ENCODE measurements around the gene MRPL9.
"Not testable (repeated sequence)": the region's sequence is repeated elsewhere in the genome, so short reads cannot be mapped to it uniquely, and the experiment has no call there.

MRPL9 gene

DNA sequence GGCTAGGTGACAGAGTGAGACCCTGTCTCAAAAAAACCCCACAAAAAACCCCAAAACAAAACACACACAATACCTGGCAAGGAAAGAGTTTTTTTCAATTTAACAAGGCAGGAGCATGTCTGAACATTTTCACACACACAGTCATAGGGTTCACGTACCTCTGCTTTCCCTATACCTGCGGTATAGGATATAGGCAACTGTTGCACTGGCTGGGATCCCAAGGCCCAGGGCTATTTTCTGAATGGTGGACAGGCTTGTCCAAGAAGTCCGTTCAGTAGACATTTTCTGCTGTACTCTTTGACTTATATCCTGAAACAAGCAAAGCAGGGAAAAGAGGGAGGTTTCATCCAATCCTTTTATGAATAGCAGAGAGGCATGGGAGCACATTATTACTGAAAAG is 19.4 kb upstream of the MRPL9 start:
- DNase-seq: no peak

DNA sequence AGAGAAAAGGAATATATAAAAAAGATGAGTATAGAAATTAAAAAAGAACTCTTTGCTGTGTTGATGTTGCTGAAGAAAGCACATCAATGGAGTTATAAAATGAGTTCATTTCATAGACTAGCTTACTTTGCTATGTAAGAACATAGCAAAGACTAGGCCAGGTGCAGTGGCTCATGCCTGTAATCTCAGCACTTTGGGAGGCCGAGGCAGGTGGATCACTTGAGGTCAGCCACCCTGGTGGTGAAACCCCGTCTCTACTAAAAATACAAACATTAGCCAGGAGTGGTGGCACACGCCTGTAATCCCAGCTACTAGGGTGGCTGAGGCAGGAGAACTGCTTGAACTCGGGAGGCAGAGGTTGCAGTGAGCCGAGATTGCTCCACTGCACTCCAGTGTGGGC is 18.7 kb upstream of the MRPL9 start:
- DNase-seq: not testable (repeated sequence)

DNA sequence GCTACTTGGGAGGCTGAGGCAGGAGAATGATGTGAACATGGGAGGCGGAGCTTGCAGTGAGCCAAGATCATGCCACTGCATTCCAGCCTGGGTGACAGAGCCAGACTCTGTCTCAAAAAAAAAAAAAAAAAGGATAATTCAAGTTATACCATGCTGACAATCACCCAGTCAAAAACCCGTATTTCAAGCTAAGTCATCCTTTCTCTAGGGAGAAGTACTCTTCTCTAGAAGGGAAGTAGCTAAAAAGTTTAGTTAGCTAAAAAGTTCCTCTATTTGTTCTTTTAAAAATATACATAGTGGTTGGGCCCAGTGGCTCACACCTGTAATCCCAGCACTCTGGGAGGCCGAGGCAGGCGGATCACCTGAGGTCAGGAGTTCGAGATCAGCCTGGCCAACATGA is 17.4 kb upstream of the MRPL9 start:
- DNase-seq: not testable (repeated sequence)

DNA sequence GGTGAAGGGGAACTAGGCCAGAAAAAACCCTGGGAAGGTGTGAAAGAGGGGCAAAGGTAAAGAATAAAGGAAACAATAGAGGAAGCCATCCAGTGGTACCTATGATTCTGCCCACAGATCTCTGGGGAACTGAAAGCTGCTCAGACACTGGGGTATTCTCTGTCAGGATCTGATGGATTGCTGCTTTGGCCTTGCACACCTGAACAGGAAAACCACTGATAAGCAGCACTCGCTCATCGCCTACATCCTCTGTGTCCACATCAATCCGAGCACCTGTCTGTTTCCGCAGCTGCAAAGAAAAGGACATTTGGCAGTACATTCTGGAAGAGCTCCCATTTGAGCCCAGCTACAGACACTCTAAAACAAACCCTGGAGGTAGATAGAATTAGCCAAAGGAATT is 16.6 kb upstream of the MRPL9 start:
- no peak for DNase-seq

DNA sequence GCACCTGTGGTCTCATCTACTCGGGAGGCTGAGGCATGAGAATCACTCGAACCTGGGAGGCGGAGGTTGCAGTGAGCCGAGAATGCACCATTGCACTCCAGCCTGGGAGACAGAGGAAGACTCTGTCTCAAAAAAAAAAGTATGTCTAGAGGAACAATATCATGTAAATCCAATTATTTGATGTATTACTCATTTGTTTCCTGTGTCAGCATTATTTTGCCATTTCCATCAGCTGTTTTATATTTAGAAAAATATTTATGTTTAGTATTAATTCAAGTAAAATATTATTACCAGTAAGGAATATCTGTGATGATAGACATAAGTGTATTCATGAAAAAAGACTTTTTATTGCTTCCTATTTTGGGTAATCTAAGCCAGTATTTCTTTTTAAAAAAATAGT is 14.0 kb upstream of the MRPL9 start:
- DNase-seq: no peak

DNA sequence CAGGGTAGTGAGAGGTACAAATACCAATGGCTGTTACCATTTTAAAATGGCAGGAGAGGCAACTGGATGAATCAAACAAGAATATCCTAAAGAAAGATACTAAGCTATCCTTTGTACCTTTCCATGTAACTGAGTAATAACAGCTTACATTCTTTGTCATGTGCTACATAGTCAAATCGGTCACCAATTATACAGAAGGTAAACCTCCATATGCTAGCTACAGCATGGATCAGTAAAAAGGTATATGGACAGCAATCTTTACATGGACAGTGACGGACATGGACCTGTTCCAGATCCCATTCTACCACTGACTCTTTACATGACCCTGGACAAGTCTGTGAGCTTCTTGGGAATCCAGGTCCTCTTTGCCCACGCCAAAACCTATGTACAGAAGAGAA is 13.4 kb upstream of the MRPL9 start:
- no peak for DNase-seq

DNA sequence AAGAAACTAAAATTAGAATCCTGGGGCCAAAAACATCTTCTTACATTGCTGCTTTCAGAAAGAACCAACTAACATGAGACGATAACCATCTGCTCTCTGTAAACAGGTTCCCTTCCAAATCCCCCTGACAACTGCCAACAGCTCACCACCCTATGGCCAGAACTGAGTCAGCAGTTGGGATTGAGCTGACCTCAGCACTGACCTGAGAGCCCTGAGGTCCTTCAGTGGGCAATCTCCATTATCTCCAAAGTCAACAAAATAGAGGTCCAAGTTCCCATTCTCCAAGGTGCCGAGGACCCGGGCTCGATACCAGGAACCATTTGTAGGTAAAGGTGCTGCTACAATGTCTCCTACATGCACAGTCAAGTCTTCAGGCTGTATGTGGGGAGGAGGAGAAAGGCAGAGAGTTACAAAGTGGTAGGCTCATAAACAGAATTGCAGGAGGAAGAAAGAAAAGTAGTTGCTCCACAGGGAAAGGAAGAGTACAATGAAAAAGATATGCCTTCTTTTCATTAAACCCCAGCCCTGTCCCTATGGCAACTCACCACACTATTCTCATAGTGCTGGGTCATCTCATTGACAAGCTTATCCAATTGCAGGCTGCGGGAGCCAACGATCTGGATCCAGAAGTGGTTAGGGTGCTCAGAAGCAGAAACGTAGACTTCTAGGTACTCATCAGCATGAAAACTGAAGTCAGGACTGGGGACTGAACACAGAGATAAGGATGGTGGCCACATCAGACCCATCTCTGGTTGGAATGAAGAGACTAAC is 12.8 kb upstream of the MRPL9 start:
- no peak for DNase-seq

DNA sequence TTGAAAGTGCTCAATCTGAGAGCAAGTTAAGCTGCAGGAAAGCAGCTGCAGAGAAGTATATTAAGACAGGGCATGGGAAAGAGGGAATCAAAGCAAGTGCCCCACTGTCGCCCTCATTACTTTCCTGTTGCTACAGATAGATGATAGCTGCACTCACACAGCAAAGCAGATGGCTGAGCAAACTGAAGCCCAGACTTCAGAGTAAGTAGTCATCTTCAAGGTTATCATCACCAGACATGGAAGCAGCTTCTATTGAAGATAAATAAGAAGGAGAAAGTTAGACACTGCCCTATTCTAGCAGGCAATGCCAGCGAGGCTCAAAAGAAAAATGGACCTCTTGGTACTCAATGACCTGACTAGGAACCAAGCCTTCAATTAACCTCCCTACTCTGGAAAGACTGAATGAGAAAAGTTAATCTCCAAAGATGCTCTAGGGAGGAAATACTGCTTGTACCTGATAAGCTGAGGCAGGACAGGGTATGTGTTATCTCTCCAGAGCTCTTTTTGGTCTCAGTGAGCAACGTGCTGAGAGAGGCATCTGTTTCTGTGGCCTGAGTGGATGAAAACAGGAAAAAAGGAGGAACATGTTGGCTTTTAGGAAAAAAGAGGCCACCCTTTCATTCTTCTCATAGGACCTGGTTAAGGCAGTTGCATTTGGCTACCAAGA is 11.1 kb upstream of the MRPL9 start:
- DNase-seq: no peak

DNA sequence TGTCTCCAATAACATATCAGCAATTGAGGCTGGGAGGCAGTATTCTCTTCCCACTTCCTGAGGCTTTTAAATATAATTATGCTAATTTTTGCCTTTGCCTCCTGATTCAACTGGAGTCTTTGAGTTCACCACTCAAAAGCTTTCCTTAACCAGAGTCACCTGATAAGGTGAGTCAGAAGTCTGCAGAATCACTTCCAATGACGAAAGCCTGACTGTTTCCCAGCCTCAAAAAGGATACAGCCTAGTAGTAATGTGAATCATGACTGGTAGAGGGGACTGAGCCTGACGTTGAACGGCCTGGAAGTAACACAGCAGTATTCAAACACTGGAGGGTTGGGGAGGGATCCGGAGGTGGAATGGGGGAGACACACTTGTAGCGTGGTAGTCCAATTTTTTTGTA is 10.4 kb upstream of the MRPL9 start:
- DNase-seq: peak; percentile 82

DNA sequence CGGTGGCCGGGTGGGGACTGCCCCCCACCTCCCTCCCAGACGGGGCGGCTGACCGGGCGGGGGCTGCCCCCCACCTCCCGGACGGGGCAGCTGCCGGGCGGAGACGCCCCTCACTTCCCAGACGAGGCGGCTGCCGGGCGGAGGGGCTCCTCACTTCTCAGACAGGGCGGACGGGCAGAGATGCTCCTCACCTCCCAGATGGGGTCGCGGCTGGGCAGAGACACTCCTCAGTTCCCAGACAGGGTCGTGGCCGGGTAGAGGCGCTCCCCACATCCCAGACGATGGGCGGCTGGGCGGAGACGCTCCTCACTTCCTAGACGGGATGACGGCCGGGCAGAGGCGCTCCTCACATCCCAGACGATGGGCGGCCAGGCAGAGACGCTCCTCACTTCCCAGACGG is 6.0 kb upstream of the MRPL9 start:
- not testable (repeated sequence) for DNase-seq

DNA sequence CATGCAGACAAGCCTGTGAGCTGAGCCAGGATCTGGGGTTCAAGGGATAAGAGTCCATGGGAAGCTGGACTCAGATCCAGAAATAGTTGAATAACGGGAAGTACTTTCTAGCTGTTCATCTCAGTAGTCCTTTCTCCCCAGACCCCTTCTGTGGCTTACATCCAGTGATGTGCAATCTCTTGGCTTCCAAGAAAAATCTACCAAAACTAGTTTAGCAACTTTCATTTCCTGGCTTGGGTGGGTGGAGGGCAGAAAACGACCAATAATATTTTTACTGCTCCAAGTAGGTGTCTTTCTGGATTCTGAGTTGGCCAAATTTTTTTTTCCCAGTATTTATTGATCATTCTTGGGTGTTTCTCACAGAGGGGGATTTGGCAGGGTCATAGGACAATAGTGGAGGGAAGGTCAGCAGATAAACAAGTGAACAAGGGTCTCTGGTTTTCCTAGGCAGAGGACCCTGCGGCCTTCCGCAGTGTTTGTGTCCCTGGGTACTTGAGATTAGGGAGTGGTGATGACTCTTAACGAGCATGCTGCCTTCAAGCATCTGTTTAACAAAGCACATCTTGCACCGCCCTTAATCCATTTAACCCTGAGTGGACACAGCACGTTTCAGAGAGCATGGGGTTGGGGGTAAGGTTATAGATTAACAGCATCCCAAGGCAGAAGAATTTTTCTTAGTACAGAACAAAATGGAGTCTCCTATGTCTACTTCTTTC is 5.2 kb upstream of the MRPL9 start:
- not testable (repeated sequence) for DNase-seq

DNA sequence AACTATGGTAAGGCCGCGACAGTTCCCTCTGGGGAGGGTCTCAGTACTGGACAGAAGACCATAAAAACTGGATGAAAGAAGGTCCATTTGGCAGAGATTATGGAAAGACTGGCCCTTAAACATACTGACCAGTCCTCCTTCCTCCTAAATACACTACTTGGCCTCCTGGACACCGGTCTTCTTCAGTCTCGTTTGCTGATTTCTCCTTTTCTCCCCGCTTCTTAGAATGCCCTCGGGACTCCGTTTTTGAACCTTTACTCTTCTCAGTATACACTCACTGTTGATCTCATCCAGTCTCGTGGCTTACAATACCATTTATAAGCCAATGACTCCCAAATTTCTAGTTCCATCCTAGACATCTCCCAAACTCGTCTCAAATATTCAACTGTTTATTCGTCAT is 694 bp upstream of the MRPL9 start:
- no peak for DNase-seq

DNA sequence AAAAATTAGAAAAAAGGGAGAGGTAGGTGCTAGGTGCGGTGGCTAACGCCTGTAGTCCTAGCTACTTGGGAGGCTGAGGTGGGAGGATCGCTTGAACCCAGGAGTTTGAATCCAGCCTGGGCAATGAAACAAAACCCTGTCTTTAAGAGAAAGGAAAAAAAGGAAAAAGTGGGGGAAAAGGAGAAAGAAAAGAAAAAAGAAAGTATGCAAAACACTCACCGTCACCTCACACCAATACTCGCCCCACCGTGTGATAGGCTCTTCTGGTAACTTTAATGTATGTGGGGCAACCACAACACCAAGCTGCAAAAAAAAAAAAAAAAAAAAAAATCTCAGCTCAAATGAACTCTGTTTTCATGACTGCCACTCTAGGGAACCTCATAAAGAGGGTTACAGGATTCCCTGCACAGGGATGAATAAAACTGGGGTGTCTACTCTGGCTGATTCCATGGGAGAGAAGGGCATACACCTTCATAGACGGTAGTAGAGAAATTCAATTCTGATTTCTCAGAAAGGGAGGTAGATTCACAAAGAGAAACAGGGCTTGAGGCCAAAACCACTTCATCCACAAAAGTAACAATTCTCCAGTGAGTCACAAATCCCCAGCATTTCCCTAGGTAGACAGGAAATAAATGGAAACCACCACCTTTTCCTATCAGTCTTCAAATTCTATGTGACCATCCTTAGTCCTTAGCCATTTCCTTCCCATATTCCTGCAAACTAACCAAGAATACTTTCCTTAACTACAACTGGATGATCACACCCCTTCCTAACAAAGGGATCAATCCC is 2.5 kb downstream of the MRPL9 start:
- peak; percentile 26 for DNase-seq

DNA sequence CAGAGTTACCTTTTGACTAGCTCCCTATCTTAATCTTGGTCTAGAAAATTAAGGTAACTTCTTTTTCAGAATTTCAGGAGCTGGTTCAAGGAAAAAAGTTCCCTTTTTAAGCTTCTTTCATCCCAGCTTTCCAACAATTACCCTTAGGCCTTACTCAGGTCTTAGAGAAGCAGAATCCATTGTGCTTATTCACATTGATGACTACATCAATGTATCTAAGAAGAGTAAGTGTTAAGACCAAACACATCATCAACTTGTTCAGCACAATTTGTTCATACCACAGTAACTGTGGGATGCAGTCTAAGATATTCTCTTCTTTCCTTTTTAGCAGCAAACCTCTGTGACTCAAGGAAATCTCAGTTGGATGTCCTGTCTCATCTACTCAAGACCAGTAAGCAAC is 4.1 kb downstream of the MRPL9 start:
- DNase-seq: no peak

DNA sequence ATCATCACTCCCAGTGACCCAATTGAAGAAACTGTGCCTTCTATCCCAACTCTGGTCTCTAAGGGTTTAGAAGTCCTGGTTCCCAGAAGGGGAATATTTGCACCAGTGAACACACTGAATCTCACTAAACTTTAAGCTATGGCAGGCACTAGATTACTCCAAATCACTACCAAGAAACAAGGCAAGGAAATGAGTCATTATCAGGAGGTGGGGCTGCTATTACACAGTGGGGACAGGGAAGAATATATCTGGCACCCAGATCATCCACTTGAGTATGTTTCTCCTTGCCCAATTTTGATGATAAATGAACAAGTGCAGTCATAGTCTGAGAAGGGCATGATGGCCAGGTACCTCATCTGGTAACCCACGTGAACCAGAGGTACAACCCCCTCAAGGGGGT is 7.0 kb downstream of the MRPL9 start:
- peak; percentile 23 for DNase-seq

DNA sequence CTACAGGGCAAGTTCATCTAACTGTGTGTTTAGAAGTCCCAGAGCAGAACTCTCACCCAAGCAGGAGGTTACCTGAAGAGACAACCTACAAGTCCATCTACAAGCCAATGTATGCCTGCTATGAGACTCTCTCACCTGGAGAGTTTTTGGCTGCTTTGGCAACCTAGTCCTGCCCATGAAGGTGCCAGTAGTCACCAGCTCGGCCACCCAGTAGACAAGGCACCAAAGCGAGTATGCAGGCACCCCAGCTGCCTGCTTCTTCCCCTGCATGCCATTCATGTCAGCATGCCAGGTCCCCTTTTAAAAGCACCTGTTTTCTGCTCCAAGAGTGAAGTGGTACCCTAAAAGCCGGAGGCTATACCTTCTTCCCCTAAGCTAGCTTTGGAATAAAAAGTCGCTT is 21.8 kb downstream of the MRPL9 start:
- no peak for DNase-seq

DNA sequence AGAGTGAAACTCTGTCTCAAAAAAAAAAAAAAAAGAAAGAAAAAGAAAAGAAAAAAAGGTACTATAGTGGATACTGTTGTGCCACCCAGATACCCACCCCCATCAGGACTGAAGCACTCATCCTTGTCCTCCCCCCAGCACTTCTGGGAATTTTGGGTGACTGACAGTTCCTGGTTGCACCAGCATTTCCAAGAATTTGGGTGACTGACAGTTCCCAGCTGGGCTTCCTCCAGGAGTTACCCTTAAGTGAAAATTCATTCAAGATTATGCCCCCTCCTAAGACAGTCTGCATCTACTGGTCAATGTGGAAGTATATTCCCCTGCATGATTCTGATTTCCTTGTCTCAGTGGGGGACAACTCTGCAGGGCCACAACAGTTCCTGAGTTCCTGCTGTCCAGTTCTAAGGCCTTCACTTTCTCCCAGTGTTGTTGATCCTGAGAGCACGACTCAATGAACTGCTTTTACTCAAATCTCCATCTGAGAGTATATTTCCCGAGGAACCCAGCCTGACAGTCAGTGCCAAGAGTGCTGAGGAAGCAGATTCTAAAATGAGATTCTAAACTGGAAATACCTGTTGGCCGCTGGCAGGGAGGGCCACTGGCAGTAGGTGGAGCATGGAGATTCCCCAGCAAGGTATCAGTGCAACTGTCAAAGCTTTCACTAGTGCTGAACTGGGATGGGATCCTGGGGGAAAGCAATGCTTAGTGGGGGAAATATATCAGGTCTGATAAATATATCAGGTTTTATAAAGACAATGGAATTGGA is 23.5 kb downstream of the MRPL9 start:
- no peak for DNase-seq

DNA sequence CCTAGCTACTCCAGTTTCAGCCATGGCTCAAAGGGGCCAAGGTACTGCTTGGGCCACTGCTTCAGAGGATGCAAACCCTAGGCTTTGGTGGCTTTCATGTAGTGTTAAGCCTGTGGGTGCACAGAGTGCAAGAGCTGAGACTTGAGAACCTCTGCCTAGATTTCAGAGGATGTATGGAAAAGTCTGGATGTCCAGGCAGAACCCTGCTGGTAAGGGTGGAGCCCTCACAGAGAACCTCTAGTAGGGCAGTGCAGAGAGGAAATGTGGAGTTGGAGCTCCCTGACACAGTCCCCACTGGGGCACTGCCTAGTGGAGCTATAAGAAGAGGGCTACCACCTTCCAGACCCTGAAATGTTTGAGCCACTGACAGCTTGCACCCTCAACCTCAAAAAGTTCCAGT is 25.8 kb downstream of the MRPL9 start:
- no peak for DNase-seq

DNA sequence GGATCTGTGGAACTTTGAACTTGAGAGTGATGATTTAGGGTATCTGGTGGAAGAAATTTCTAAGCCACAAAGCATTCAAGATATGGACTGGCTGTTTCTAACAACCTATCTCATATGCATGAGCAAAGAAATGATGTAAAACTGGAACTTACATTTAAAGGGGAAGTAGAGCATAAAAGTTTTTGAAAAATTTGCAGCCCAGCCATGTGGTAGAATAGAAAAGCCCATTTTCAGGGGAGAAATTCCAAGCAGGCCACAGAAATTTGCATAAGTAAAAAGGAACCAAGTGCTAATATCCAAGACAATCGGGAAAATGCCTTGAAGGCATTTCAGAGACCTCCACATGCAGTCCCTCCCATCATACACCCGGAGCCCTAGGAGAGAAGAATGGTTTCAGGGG is 26.3 kb downstream of the MRPL9 start:
- no peak for DNase-seq

DNA sequence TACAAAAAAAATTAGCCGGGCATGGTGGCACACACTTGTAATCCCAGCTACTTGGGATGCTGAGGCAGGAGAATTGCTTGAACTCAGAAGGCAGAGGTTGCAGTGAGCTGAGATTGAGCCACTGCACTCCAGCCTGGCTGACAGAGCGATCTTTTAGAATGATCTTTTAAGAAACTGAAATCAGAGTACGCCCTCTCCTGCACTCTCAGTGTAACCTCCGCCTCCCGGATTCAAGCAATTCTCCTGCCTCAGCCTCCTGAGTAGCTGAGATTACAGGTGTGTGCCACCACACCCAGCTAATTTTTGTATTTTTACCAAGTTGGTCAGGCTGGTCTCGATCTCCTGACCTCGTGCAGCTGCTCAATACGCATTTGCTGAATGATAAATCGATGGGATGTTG is 29.3 kb downstream of the MRPL9 start:
- not testable (repeated sequence) for DNase-seq

DNA sequence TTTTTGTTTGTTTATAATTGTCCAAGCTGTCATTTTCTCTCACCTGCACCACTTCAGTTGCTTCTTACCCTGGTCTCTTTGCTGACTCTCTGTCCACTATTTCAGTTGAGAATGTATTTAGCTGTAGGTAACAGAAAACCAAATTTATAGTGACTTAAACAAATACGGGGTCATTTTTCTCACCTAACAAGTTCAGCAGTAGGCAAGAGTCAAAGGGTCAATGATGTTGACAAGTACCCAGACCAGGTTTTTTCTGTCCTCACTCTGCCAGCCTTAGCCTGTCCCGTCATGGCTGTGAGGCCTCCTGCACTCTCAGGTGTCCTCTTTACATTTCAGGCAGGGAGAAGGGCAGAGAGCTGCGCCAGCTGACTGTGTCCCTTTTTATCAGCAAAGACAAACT is 30.2 kb downstream of the MRPL9 start:
- DNase-seq: no peak

DNA sequence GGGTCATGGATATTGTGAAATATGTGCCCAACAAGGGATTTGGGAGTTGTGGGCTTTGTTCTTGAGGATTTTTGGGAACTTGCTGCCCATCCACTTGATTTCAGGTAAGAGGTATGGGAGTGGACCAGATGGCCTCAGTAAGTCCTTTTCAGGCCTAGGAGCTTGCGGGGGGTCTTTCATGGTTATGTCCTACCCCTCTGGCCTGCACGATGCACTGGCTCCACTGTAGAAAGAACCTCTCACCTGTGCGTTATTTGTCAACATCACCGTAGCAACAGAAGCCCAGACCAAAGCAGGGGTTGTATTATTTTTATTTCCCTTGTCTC is 33.4 kb downstream of the MRPL9 start:
- no peak for DNase-seq

Data from NCI-H226 (cell line).